RWPE2 (cell line): ENCODE data around the gene ANKRD55.

Experiments used
- ATAC-seq: fragments of 200-7000 bp; cut with Tn5 transposase; 3 replicates; pipeline ENCODE4 v1.9.1; 2021; ENCODE audit warnings: low read depth
- DNase-seq: peaks from one replicate; pipeline ENCODE4 v3.0.0-alpha.2; 2020; ENCODE audit warnings: low spot score
- H3K27ac ChIP-seq: fragments of 450-650 bp; 2 replicates; pipeline ENCODE4 v1.5.1; 2017; ENCODE audit warnings: mild to moderate bottlenecking; ENCODE audit not compliant: poor library complexity, severe bottlenecking
- H3K27me3 ChIP-seq: fragments of 250-450 bp; sonication (Bioruptor Pico); 2 replicates; pipeline ENCODE4 v1.5.1; 2021; ENCODE audit warnings: mild to moderate bottlenecking, moderate library complexity; ENCODE audit not compliant: insufficient read depth, poor library complexity, severe bottlenecking
- H3K36me3 ChIP-seq: fragments of 250-450 bp; sonication (Bioruptor Pico); 2 replicates; pipeline ENCODE4 v1.5.1; 2020; ENCODE audit warnings: low read depth, mild to moderate bottlenecking, moderate library complexity
- H3K4me1 ChIP-seq: fragments of 250-450 bp; sonication (Bioruptor Pico); 2 replicates; pipeline ENCODE4 v1.5.1; 2021; ENCODE audit warnings: mild to moderate bottlenecking, moderate library complexity; ENCODE audit not compliant: insufficient read depth, poor library complexity, severe bottlenecking
- H3K4me3 ChIP-seq: fragments of 250-450 bp; sonication (Bioruptor Pico); 2 replicates; pipeline ENCODE4 v1.5.1; 2021; ENCODE audit warnings: mild to moderate bottlenecking, moderate library complexity; ENCODE audit not compliant: severe bottlenecking
- H3K9me3 ChIP-seq: fragments of 250-450 bp; sonication (Bioruptor Pico); 2 replicates; pipeline ENCODE4 v1.5.1; 2021; ENCODE audit warnings: mild to moderate bottlenecking, moderate library complexity; ENCODE audit not compliant: severe bottlenecking
- CTCF ChIP-seq: fragments of 450-650 bp; IDR thresholded peaks from one replicate; pipeline ENCODE4 v1.5.1; 2017; ENCODE audit warnings: mild to moderate bottlenecking, moderate library complexity; ENCODE audit not compliant: poor library complexity, severe bottlenecking

Gene ANKRD55

GRCh38 chr5:56166671-56167385 lies 66.3 kb downstream of the ANKRD55 start:
- H3K4me1 ChIP-seq = peaks cover 3% of the 10 kb centered on the region
- no peaks in the 10 kb centered on the region for H3K9me3 ChIP-seq
- no peak overlapping the region for H3K27ac ChIP-seq
- TF ChIP-seq CTCF = no peak
- no peak overlapping the region for H3K4me3 ChIP-seq
- H3K27me3 ChIP-seq = no peaks in the 10 kb centered on the region
- ATAC-seq (peak; percentile 19; the same call in 2 of the 3 replicates), DNase-seq (no peak)
- no peaks in the 10 kb centered on the region for H3K36me3 ChIP-seq

GRCh38 chr5:56164376-56164775 lies 68.8 kb downstream of the ANKRD55 start:
- Histone ChIP-seq H3K9me3 (no peaks in the 10 kb centered on the region), H3K4me1 (peaks cover 3% of the 10 kb centered on the region), H3K36me3 (no peaks in the 10 kb centered on the region), H3K27ac (no peak overlapping the region), H3K4me3 (no peak overlapping the region), H3K27me3 (no peaks in the 10 kb centered on the region)
- TF ChIP-seq CTCF = no peak
- DNase-seq = no peak
- ATAC-seq = no peak

GRCh38 chr5:56161927-56162326 lies 71.2 kb downstream of the ANKRD55 start:
- DNase-seq (no peak), ATAC-seq (no peak)
- Histone ChIP-seq H3K27ac (no peak overlapping the region), H3K4me1 (peaks cover 3% of the 10 kb centered on the region), H3K4me3 (no peak overlapping the region), H3K36me3 (no peaks in the 10 kb centered on the region), H3K27me3 (no peaks in the 10 kb centered on the region), H3K9me3 (no peaks in the 10 kb centered on the region)
- no peak for TF ChIP-seq CTCF

- no peak for TF ChIP-seq CTCF
- no peaks in the 10 kb centered on the region for H3K9me3 ChIP-seq
- DNase-seq (no peak), ATAC-seq (no peak)
- H3K27ac ChIP-seq = no peak overlapping the region
- no peak overlapping the region for H3K4me3 ChIP-seq
- no peaks in the 10 kb centered on the region for H3K36me3 ChIP-seq
- peaks cover 3% of the 10 kb centered on the region for H3K4me1 ChIP-seq
- no peaks in the 10 kb centered on the region for H3K27me3 ChIP-seq
Observed at GRCh38 chr5:56161439-56161823, 71.7 kb downstream of the ANKRD55 start.

GRCh38 chr5:56160723-56161438 lies 72.2 kb downstream of the ANKRD55 start:
- no peaks in the 10 kb centered on the region for H3K36me3 ChIP-seq
- no peaks in the 10 kb centered on the region for H3K4me1 ChIP-seq

More at GRCh38 chr5:56160723-56161438, 72.2 kb downstream of the ANKRD55 start:
- Histone ChIP-seq H3K9me3 (no peaks in the 10 kb centered on the region), H3K27ac (no peak overlapping the region), H3K4me3 (no peak overlapping the region), H3K27me3 (no peaks in the 10 kb centered on the region)
- no peak for ATAC-seq
- no peak for DNase-seq
- TF ChIP-seq CTCF = no peak
